Measurements from ENCODE around the gene BCAR1. TPM values are rescaled to one million over a fixed set of nuclear protein-coding genes. Genes with fewer than 3 reads are reported as not detected.
A peak's percentile ranks its signal among the peaks of the same experiment; 100 is the strongest.

Gene BCAR1
- total and polyA plus RNA-seq, 7 donors, result 21.7 to 82.3 (median 42.9) TPM

GRCh38 chr16:75204410-75204758 is 47.0 kb downstream of the BCAR1 start:
- no peaks in the 10 kb centered on the region for H3K9me3 ChIP-seq
- intact Hi-C loops (cut with DNase I), result loop anchor here (5.0 kb wide), 1 partner anchor 558 kb away; no protein-coding TSS in a partner anchor
- peaks cover 0 to 6% (median 0%) of the 10 kb centered on the region in 4 donors for H3K4me1 ChIP-seq
- no peak for DNase-seq
- no peaks in the 10 kb centered on the region for H3K36me3 ChIP-seq
- TF ChIP-seq CTCF (IDR thresholded peaks at IDR 0.05), result no peak
- TF ChIP-seq EP300 (IDR thresholded peaks at IDR 0.05), result no peak
- TF ChIP-seq POLR2AphosphoS5 (IDR thresholded peaks at IDR 0.05), result no peak
- no peak for TF ChIP-seq POLR2A (IDR thresholded peaks at IDR 0.05)
- no peak overlapping the region for H3K4me3 ChIP-seq
- WGBS, 2 donors, result 93 to 97% methylated on average over 6 of the region's 6 CpGs
- H3K27me3 ChIP-seq, result no peaks in the 10 kb centered on the region
- H3K27ac ChIP-seq, result no peak overlapping the region

- DNase-seq, result peak; percentile 52
These were observed 47.6 kb downstream of the BCAR1 start for GRCh38 chr16:75203667-75204409.

GRCh38 chr16:75203096-75203495 is 48.3 kb downstream of the BCAR1 start:
- TF ChIP-seq POLR2A (IDR thresholded peaks at IDR 0.05) (no peak), EP300 (IDR thresholded peaks at IDR 0.05) (no peak), CTCF (IDR thresholded peaks at IDR 0.05) (no peak), POLR2AphosphoS5 (IDR thresholded peaks at IDR 0.05) (no peak)
- WGBS, 2 donors, result 93 to 95% methylated on average over 12 of the region's 12 CpGs
- no peaks in the 10 kb centered on the region for H3K36me3 ChIP-seq
- peak; percentile 59 for DNase-seq
- peaks cover 0 to 6% (median 2%) of the 10 kb centered on the region in 4 donors for H3K4me1 ChIP-seq
- H3K9me3 ChIP-seq, result no peaks in the 10 kb centered on the region
- intact Hi-C loops (cut with DNase I), result loop anchor here (5.0 kb wide), 1 partner anchor 559 kb away; no protein-coding TSS in a partner anchor
- H3K27me3 ChIP-seq, result peaks cover 0 to 8% (median 0%) of the 10 kb centered on the region in 3 donors
- no peak overlapping the region for H3K4me3 ChIP-seq
- no peak overlapping the region for H3K27ac ChIP-seq

More at GRCh38 chr16:75203667-75204409, 47.6 kb downstream of the BCAR1 start:
- Histone ChIP-seq H3K27me3 (peaks cover 0 to under 1% (median 0%) of the 10 kb centered on the region in 3 donors), H3K4me3 (no peak overlapping the region), H3K27ac (no peak overlapping the region), H3K9me3 (no peaks in the 10 kb centered on the region), H3K4me1 (peaks cover 0 to 6% (median 0%) of the 10 kb centered on the region in 4 donors), H3K36me3 (no peaks in the 10 kb centered on the region)
- TF ChIP-seq CTCF (IDR thresholded peaks at IDR 0.05), result no peak
- no peak for TF ChIP-seq EP300 (IDR thresholded peaks at IDR 0.05)
- no peak for TF ChIP-seq POLR2AphosphoS5 (IDR thresholded peaks at IDR 0.05)
- TF ChIP-seq POLR2A (IDR thresholded peaks at IDR 0.05), result no peak
- 76 to 85% methylated on average over 13 of the region's 13 CpGs for WGBS, 2 donors
- intact Hi-C loops (cut with DNase I), result loop anchor here (5.0 kb wide), 1 partner anchor 558 kb away; no protein-coding TSS in a partner anchor

GRCh38 chr16:75202069-75202590 is 49.3 kb downstream of the BCAR1 start:
- Histone ChIP-seq H3K4me1 (peaks cover 0 to 8% (median 3%) of the 10 kb centered on the region in 4 donors), H3K9me3 (no peaks in the 10 kb centered on the region), H3K27me3 (peaks cover 0 to 18% (median 0%) of the 10 kb centered on the region in 3 donors), H3K36me3 (no peaks in the 10 kb centered on the region), H3K4me3 (no peak overlapping the region), H3K27ac (no peak overlapping the region)
- TF ChIP-seq POLR2A (IDR thresholded peaks at IDR 0.05), result no peak
- TF ChIP-seq POLR2AphosphoS5 (IDR thresholded peaks at IDR 0.05), result no peak
- TF ChIP-seq EP300 (IDR thresholded peaks at IDR 0.05), result no peak
- no peak for TF ChIP-seq CTCF (IDR thresholded peaks at IDR 0.05)
- no peak for DNase-seq
- intact Hi-C loops (cut with DNase I), result loop anchor here (5.0 kb wide), 1 partner anchor 560 kb away; no protein-coding TSS in a partner anchor
- WGBS, 2 donors, result 90 to 95% methylated on average over 13 of the region's 13 CpGs
